Measurements from ENCODE around the gene RPLP2.

- TF ChIP-seq CTCF (IDR thresholded peaks at IDR 0.05) (no peak), EZH2 (IDR thresholded peaks at IDR 0.05; ENCODE audit: borderline replicate concordance, insufficient read depth, low read depth, low read length, poor library complexity, severe bottlenecking) (no peak)
Observed at GRCh38 chr11:799641-800316, 10.0 kb upstream of the RPLP2 start.
